ENCODE results near the gene CDH26.

DNA sequence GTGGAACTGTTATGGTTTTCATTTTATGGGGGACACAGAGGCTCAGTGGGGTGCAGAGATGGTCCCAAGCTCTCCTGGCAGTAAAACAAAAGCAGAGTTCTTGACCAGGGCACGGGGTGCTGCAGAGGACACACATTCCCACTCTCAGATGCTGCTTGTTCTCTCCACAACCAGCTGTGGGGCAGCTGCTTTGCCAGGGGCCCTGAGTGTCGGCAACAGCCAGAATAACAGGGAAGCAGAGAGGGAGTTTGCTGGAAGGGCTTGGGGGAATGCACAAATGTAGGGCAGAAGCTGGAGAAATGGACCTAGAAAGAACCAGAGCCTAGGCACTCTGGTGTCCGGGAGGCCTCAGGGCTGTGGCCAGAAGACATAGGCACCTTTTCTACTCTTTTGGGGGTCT is 93.7 kb downstream of the CDH26 start:
- no peak for TF ChIP-seq EP300 (IDR thresholded peaks at IDR 0.05; ENCODE audit: borderline replicate concordance)
- TF ChIP-seq, protein P1, sequence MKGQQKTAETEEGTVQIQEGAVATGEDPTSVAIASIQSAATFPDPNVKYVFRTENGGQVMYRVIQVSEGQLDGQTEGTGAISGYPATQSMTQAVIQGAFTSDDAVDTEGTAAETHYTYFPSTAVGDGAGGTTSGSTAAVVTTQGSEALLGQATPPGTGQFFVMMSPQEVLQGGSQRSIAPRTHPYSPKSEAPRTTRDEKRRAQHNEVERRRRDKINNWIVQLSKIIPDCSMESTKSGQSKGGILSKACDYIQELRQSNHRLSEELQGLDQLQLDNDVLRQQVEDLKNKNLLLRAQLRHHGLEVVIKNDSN (IDR thresholded peaks at IDR 0.05): no peak
- no peak for TF ChIP-seq EGR1 (IDR thresholded peaks at IDR 0.05)
- no peak for TF ChIP-seq TEAD4 (IDR thresholded peaks at IDR 0.05)
- no peak for TF ChIP-seq ZBTB7A (IDR thresholded peaks at IDR 0.05; ENCODE audit: low read depth)
- no peak for TF ChIP-seq CEBPB (IDR thresholded peaks at IDR 0.05)
- no peak for TF ChIP-seq YY1 (IDR thresholded peaks at IDR 0.05; ENCODE audit: low read depth)
- TF ChIP-seq, protein P2, sequence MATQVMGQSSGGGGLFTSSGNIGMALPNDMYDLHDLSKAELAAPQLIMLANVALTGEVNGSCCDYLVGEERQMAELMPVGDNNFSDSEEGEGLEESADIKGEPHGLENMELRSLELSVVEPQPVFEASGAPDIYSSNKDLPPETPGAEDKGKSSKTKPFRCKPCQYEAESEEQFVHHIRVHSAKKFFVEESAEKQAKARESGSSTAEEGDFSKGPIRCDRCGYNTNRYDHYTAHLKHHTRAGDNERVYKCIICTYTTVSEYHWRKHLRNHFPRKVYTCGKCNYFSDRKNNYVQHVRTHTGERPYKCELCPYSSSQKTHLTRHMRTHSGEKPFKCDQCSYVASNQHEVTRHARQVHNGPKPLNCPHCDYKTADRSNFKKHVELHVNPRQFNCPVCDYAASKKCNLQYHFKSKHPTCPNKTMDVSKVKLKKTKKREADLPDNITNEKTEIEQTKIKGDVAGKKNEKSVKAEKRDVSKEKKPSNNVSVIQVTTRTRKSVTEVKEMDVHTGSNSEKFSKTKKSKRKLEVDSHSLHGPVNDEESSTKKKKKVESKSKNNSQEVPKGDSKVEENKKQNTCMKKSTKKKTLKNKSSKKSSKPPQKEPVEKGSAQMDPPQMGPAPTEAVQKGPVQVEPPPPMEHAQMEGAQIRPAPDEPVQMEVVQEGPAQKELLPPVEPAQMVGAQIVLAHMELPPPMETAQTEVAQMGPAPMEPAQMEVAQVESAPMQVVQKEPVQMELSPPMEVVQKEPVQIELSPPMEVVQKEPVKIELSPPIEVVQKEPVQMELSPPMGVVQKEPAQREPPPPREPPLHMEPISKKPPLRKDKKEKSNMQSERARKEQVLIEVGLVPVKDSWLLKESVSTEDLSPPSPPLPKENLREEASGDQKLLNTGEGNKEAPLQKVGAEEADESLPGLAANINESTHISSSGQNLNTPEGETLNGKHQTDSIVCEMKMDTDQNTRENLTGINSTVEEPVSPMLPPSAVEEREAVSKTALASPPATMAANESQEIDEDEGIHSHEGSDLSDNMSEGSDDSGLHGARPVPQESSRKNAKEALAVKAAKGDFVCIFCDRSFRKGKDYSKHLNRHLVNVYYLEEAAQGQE (IDR thresholded peaks at IDR 0.05; ENCODE audit: low read depth): no peak
- TF ChIP-seq TAF1 (IDR thresholded peaks at IDR 0.05; ENCODE audit: low read depth): no peak
- TF ChIP-seq TCF12 (IDR thresholded peaks at IDR 0.05; ENCODE audit: low read depth): no peak
- TF ChIP-seq NFIC (IDR thresholded peaks at IDR 0.05): no peak
- TF ChIP-seq RAD21 (IDR thresholded peaks at IDR 0.05; ENCODE audit: low read depth): no peak

All from Ishikawa (cell line).